Dendritic cell treated with granulocyte-macrophage colony-stimulating factor and Interleukin-4, amounts not matched to agents 40 ng/mL and 50 ng/mL, for 4 days (primary cell): Measurements from ENCODE around the gene FAAP20.
"Not testable (repeated sequence)": the region's sequence is repeated elsewhere in the genome, so short reads cannot be mapped to it uniquely, and the experiment has no call there.

ENCODE experiments used
- H3K27ac Mint-ChIP-seq: one replicate; pipeline ENCODE4 v1.8.0; 2022; ENCODE audit warnings: mild to moderate bottlenecking, mixed read lengths
- H3K27me3 Mint-ChIP-seq: one replicate; pipeline ENCODE4 v1.8.0; 2022; ENCODE audit warnings: mild to moderate bottlenecking, mixed read lengths
- H3K36me3 Mint-ChIP-seq: one replicate; pipeline ENCODE4 v1.8.0; 2022; ENCODE audit warnings: low read depth, mixed read lengths
- H3K4me1 Mint-ChIP-seq: one replicate; pipeline ENCODE4 v1.8.0; 2022; ENCODE audit warnings: low read depth, mixed read lengths
- H3K4me3 Mint-ChIP-seq: one replicate; pipeline ENCODE4 v1.8.0; 2022; ENCODE audit warnings: mild to moderate bottlenecking, moderate library complexity, mixed read lengths
- H3K9me3 Mint-ChIP-seq: one replicate; pipeline ENCODE4 v1.8.0; 2022; ENCODE audit warnings: mixed read lengths
- intact Hi-C: fragments of 100-400 bp; cut with micrococcal nuclease; formaldehyde crosslinking; loops from one replicate; pipeline ENCODE4 v1.15.0; 2022

The FAAP20 gene

GRCh38 chr1:2148691-2149090 lies 45.9 kb downstream of the FAAP20 start:
- Mint-ChIP-seq H3K9me3 (no peaks in the 10 kb centered on the region), H3K4me1 (peaks cover 18% of the 10 kb centered on the region), H3K27me3 (no peaks in the 10 kb centered on the region), H3K36me3 (no peaks in the 10 kb centered on the region), H3K4me3 (no peak overlapping the region), H3K27ac (no peak overlapping the region)
- intact Hi-C loops: no loop called here

GRCh38 chr1:2147869-2148268 lies 46.7 kb downstream of the FAAP20 start:
- intact Hi-C loops, H3K9me3 Mint-ChIP-seq, H3K36me3 Mint-ChIP-seq: not testable (repeated sequence)

GRCh38 chr1:2146836-2147517 lies 47.6 kb downstream of the FAAP20 start:
- Mint-ChIP-seq H3K4me3 (no peak overlapping the region), H3K27me3 (no peaks in the 10 kb centered on the region), H3K36me3 (no peaks in the 10 kb centered on the region), H3K27ac (no peak overlapping the region), H3K4me1 (peaks cover 19% of the 10 kb centered on the region), H3K9me3 (no peaks in the 10 kb centered on the region)
- intact Hi-C loops: no loop called here

More at GRCh38 chr1:2147869-2148268, 46.7 kb downstream of the FAAP20 start:
- peaks cover 18% of the 10 kb centered on the region for H3K4me1 Mint-ChIP-seq
- not testable (repeated sequence) for H3K27me3 Mint-ChIP-seq, H3K27ac Mint-ChIP-seq, H3K4me3 Mint-ChIP-seq

- intact Hi-C loops: no loop called here
- Mint-ChIP-seq H3K27me3 (no peaks in the 10 kb centered on the region), H3K27ac (no peak overlapping the region), H3K4me1 (peaks cover 14% of the 10 kb centered on the region), H3K9me3 (no peaks in the 10 kb centered on the region), H3K36me3 (no peaks in the 10 kb centered on the region), H3K4me3 (no peak overlapping the region)
Observed at GRCh38 chr1:2145946-2146835, 48.4 kb downstream of the FAAP20 start.

- intact Hi-C loops: no loop called here
- no peak overlapping the region for H3K4me3 Mint-ChIP-seq
Observed at GRCh38 chr1:2144501-2145090, 50.0 kb downstream of the FAAP20 start.

GRCh38 chr1:2143814-2144500 lies 50.6 kb downstream of the FAAP20 start:
- H3K4me3 Mint-ChIP-seq: no peak overlapping the region
- intact Hi-C loops: no loop called here
- no peaks in the 10 kb centered on the region for H3K27me3 Mint-ChIP-seq
- H3K36me3 Mint-ChIP-seq: no peaks in the 10 kb centered on the region
- no peaks in the 10 kb centered on the region for H3K9me3 Mint-ChIP-seq
- H3K27ac Mint-ChIP-seq: no peak overlapping the region
- peaks cover 16% of the 10 kb centered on the region for H3K4me1 Mint-ChIP-seq

More at GRCh38 chr1:2144501-2145090, 50.0 kb downstream of the FAAP20 start:
- Mint-ChIP-seq H3K27me3 (no peaks in the 10 kb centered on the region), H3K27ac (no peak overlapping the region), H3K36me3 (no peaks in the 10 kb centered on the region), H3K9me3 (no peaks in the 10 kb centered on the region), H3K4me1 (peaks cover 14% of the 10 kb centered on the region)

- no peaks in the 10 kb centered on the region for H3K9me3 Mint-ChIP-seq
- H3K4me1 Mint-ChIP-seq: peaks cover 28% of the 10 kb centered on the region
- intact Hi-C loops: no loop called here
- H3K4me3 Mint-ChIP-seq: no peak overlapping the region
- peaks cover 12% of the 10 kb centered on the region for H3K27me3 Mint-ChIP-seq
- H3K27ac Mint-ChIP-seq: no peak overlapping the region
- no peaks in the 10 kb centered on the region for H3K36me3 Mint-ChIP-seq
Observed at GRCh38 chr1:2141025-2141424, 53.5 kb downstream of the FAAP20 start.
